HG02798 (cell line): Measurements from ENCODE around the gene ABCG5.

Source experiments
- ATAC-seq: cut with Tn5 transposase; IDR thresholded peaks from one replicate; pipeline ENCODE4 v1.9.1; 2021; ENCODE audit warnings: mild to moderate bottlenecking; ENCODE audit not compliant: unreplicated experiment, poor library complexity

Gene ABCG5

GRCh38 chr2:43812947-43813346 lies 25.7 kb downstream of the ABCG5 start:
- ATAC-seq: no peak

GRCh38 chr2:43812006-43812405 lies 26.6 kb downstream of the ABCG5 start:
- no peak for ATAC-seq

- ATAC-seq: no peak
Observed at GRCh38 chr2:43810888-43811287, 27.8 kb downstream of the ABCG5 start.

- ATAC-seq: no peak
Observed at GRCh38 chr2:43810452-43810851, 28.2 kb downstream of the ABCG5 start.

GRCh38 chr2:43806719-43807031 lies 32.0 kb downstream of the ABCG5 start:
- no peak for ATAC-seq

- no peak for ATAC-seq
Observed at GRCh38 chr2:43803113-43803512, 35.5 kb downstream of the ABCG5 start.

- no peak for ATAC-seq
Observed at GRCh38 chr2:43802135-43802534, 36.5 kb downstream of the ABCG5 start.

GRCh38 chr2:43800894-43801293 lies 37.7 kb downstream of the ABCG5 start:
- no peak for ATAC-seq

GRCh38 chr2:43798300-43798699 lies 40.3 kb downstream of the ABCG5 start:
- ATAC-seq: no peak

- ATAC-seq: no peak
Observed at GRCh38 chr2:43796206-43796605, 42.4 kb downstream of the ABCG5 start.

- ATAC-seq: no peak
Observed at GRCh38 chr2:43794956-43795355, 43.7 kb downstream of the ABCG5 start.

GRCh38 chr2:43792653-43793052 lies 46.0 kb downstream of the ABCG5 start:
- ATAC-seq: no peak

GRCh38 chr2:43791035-43791765 lies 47.4 kb downstream of the ABCG5 start:
- ATAC-seq: no peak

GRCh38 chr2:43790147-43790546 lies 48.5 kb downstream of the ABCG5 start:
- ATAC-seq: no peak

GRCh38 chr2:43788646-43789045 lies 50.0 kb downstream of the ABCG5 start:
- ATAC-seq: no peak

GRCh38 chr2:43787895-43788294 lies 50.7 kb downstream of the ABCG5 start:
- no peak for ATAC-seq

- no peak for ATAC-seq
Observed at GRCh38 chr2:43778233-43778632, 60.4 kb downstream of the ABCG5 start.

GRCh38 chr2:43777306-43777926 lies 61.2 kb downstream of the ABCG5 start:
- ATAC-seq: no peak

GRCh38 chr2:43776324-43776723 lies 62.3 kb downstream of the ABCG5 start:
- no peak for ATAC-seq

- ATAC-seq: no peak
Observed at GRCh38 chr2:43774617-43775016, 64.0 kb downstream of the ABCG5 start.

- peak; percentile 100 for ATAC-seq
Observed at GRCh38 chr2:43773876-43774613, 64.6 kb downstream of the ABCG5 start, which contains the start of gene DYNC2LI1. Gene DYNC2LI1, plus strand, starts transcription at chr2:43774039. Its CDS starts 100 bp downstream, at chr2:43774139.
